AG04449 (cell line): ENCODE results near the gene RPS28.

Experiments
- CTCF ChIA-PET: fragments of 350-600 bp; formaldehyde crosslinking; extraction: SDS; loops from one replicate; lab custom pipeline; 2021; ENCODE audit warnings: antibody characterized with exemption; lab: Yijun Ruan, JAX
- POLR2A ChIA-PET: fragments of 400-600, 350-600 bp; formaldehyde crosslinking; extraction: SDS; loops from one replicate; lab custom pipeline; 2020; ENCODE audit warnings: antibody characterized with exemption, inconsistent platforms; lab: Yijun Ruan, JAX
- DNase-seq: peaks from one replicate; pipeline ENCODE4 v3.0.0-alpha.2; 2010; ENCODE audit warnings: low read depth, low spot score
- H3K4me3 ChIP-seq: 2 replicates; pipeline ENCODE4 v1.5.1; 2011; ENCODE audit warnings: low read depth, mild to moderate bottlenecking, control low read depth, low read length
- TF ChIP-seq, protein P1 (sequence below): IDR thresholded peaks from one replicate; pipeline ENCODE4 v1.5.1; 2011; ENCODE audit warnings: mild to moderate bottlenecking, moderate library complexity, low read length, control low read depth, inconsistent platforms; ENCODE audit not compliant: insufficient read depth; ENCODE audit errors: missing control alignments

Gene RPS28

DNA sequence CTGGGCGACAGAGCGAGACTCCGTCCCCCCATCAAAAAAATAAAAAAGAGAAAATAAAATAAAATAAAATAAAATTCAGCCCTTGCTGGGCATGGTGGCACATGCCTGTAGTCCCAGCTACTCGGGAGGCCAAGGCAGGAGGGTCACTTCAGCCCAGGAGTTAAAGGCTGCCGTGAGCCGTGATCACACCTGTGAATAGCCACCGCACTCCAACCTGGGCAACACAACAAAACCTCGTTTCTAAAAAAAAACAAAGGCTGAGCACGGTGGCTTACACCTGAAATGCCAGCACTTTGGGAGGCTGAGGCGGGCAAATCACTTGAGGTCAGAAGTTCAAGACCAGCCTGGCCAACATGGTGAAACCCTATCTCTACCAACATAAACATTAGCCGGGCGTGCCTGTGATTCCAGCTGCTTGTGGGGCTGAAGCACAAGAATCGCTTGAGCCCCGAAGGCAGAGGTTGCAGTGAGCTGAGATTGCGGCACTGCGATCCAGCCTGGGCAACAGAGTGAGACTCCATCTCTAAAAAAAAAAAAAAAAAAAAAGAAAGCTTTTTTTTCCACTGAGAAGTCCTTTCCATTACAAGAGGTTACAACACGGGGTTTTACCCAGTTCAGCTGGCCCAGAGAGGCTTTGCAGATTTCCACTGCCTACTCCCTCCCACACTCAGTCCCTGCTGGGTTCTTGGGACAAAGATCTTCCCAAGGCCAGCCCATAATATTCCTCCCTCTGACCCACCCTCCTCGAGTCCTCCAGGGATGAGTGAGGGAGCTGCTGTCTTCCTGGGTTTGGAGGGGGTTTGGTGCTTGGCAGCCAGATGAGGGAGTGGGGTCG lies 49.1 kb downstream of the RPS28 start:
- TF ChIP-seq, protein P1, sequence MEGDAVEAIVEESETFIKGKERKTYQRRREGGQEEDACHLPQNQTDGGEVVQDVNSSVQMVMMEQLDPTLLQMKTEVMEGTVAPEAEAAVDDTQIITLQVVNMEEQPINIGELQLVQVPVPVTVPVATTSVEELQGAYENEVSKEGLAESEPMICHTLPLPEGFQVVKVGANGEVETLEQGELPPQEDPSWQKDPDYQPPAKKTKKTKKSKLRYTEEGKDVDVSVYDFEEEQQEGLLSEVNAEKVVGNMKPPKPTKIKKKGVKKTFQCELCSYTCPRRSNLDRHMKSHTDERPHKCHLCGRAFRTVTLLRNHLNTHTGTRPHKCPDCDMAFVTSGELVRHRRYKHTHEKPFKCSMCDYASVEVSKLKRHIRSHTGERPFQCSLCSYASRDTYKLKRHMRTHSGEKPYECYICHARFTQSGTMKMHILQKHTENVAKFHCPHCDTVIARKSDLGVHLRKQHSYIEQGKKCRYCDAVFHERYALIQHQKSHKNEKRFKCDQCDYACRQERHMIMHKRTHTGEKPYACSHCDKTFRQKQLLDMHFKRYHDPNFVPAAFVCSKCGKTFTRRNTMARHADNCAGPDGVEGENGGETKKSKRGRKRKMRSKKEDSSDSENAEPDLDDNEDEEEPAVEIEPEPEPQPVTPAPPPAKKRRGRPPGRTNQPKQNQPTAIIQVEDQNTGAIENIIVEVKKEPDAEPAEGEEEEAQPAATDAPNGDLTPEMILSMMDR: no peak
- H3K4me3 ChIP-seq: no peak overlapping the region
- CTCF ChIA-PET: interaction anchor here (1.2 to 9.3 kb wide), 2 partner anchors 8 to 17 kb away, joined by 5 to 89 read pairs; no protein-coding TSS in a partner anchor
- no peak for DNase-seq
- POLR2A ChIA-PET: interaction anchor here (1.0 kb wide), 1 partner anchor 20 kb away, joined by 4 read pairs; the partner anchor contains the start of gene RAB11B

DNA sequence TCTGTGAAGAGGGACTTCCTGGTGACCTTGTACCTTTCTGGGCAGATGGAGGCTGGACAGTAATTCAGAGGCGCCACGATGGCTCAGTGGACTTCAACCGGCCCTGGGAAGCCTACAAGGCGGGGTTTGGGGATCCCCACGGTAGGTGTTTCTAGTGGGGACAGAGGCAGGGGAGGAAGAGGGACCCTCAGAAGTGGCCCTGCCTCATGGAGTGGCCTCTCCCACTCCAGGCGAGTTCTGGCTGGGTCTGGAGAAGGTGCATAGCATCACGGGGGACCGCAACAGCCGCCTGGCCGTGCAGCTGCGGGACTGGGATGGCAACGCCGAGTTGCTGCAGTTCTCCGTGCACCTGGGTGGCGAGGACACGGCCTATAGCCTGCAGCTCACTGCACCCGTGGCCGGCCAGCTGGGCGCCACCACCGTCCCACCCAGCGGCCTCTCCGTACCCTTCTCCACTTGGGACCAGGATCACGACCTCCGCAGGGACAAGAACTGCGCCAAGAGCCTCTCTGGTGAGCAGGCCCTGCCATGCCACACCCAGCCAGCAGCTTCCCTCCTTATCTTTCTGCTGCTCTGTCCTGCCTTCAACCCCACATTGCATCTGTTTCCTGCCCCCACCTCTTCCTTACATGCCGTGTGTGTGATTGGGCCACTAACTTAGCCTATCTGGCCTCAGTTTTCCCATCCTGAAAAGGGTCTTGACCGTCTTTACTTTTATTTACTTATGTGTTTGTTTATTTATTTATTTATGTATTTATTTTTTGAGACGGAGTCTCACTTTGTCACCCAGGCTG lies 49.9 kb downstream of the RPS28 start:
- DNase-seq: no peak
- H3K4me3 ChIP-seq: no peak overlapping the region
- ChIA-PET POLR2A (no interaction called here), CTCF (no interaction called here)
- TF ChIP-seq, protein P1: no peak
